HG03460 (cell line): ENCODE data around the gene PRRT1.
"Not testable (repeated sequence)": the region's sequence is repeated elsewhere in the genome, so short reads cannot be mapped to it uniquely, and the experiment has no call there.

Experiments
- ATAC-seq: cut with Tn5 transposase; IDR thresholded peaks from one replicate; pipeline ENCODE4 v1.9.1; 2021; ENCODE audit not compliant: unreplicated experiment

Gene PRRT1

GRCh38 chr6:32188381-32189068, 36.8 kb upstream of the PRRT1 start:
- no peak for ATAC-seq

- ATAC-seq: not testable (repeated sequence)
These were observed 36.1 kb upstream of the PRRT1 start for GRCh38 chr6:32187725-32188380.

- no peak for ATAC-seq
These were observed 35.4 kb upstream of the PRRT1 start for GRCh38 chr6:32187009-32187709.

- ATAC-seq: not testable (repeated sequence)
These were observed 34.6 kb upstream of the PRRT1 start for GRCh38 chr6:32186151-32186840.

GRCh38 chr6:32185681-32186131, 34.0 kb upstream of the PRRT1 start:
- not testable (repeated sequence) for ATAC-seq

GRCh38 chr6:32184084-32184640, 32.4 kb upstream of the PRRT1 start, which contains the start of gene AGER:
Gene AGER, minus strand, starts transcription at chr6:32184253. Its CDS starts 31 bp downstream, at chr6:32184222.
- ATAC-seq: no peak

GRCh38 chr6:32183483-32184083, 31.8 kb upstream of the PRRT1 start:
- ATAC-seq: no peak

- ATAC-seq: no peak
These were observed 31.3 kb upstream of the PRRT1 start for GRCh38 chr6:32183030-32183429.

- no peak for ATAC-seq
These were observed 30.8 kb upstream of the PRRT1 start for GRCh38 chr6:32182555-32182981.

GRCh38 chr6:32181915-32182529, 30.3 kb upstream of the PRRT1 start:
- ATAC-seq: no peak

GRCh38 chr6:32181148-32181702, 29.5 kb upstream of the PRRT1 start:
- no peak for ATAC-seq

- ATAC-seq: no peak
These were observed 28.1 kb upstream of the PRRT1 start for GRCh38 chr6:32179766-32180405.

- ATAC-seq: no peak
These were observed 27.1 kb upstream of the PRRT1 start for GRCh38 chr6:32178547-32179440.

GRCh38 chr6:32177788-32178546, 26.2 kb upstream of the PRRT1 start, which contains the start of gene RNF5:
Gene RNF5, plus strand, starts transcription at chr6:32178405. Its CDS starts 107 bp downstream, at chr6:32178512.
- ATAC-seq: peak; percentile 77

- no peak for ATAC-seq
These were observed 25.5 kb upstream of the PRRT1 start for GRCh38 chr6:32177183-32177787.

- no peak for ATAC-seq
These were observed 24.9 kb upstream of the PRRT1 start for GRCh38 chr6:32176476-32177182.
